ENCODE measurements around the gene DSCAM. TPM values are rescaled to one million over a fixed set of nuclear protein-coding genes. Genes with fewer than 3 reads are reported as not detected.

The DSCAM gene
- total RNA-seq, 2 donors from 2014 or later, result 18.5 to 25.5 TPM

- Histone ChIP-seq H3K27me3 (ENCODE audit: control insufficient read depth, insufficient read depth, low read length, poor library complexity, severe bottlenecking) (no peaks in the 10 kb centered on the region), H3K9me3 (ENCODE audit: control insufficient read depth, low read length) (no peaks in the 10 kb centered on the region), H3K27ac (ENCODE audit: low read depth, low read length) (no peak overlapping the region), H3K4me3 (ENCODE audit: low read length) (no peak overlapping the region), H3K4me1 (ENCODE audit: control insufficient read depth, insufficient read depth, low read length) (no peaks in the 10 kb centered on the region), H3K36me3 (ENCODE audit: control insufficient read depth, insufficient read depth, low read length) (no peaks in the 10 kb centered on the region), H3K9ac (ENCODE audit: extremely low read depth, low read length, poor library complexity, severe bottlenecking) (no peak overlapping the region)
- no peak overlapping the region for H3K27ac Mint-ChIP-seq
- DNase-seq, result no peak
- no peaks in the 10 kb centered on the region for H3K27me3 Mint-ChIP-seq (ENCODE audit: insufficient read depth)
- 94% methylated on average over 4 of the region's 4 CpGs; no CpG with 5 or more reads in 1 of the 2 experiments for WGBS, 2 experiments (ENCODE audit: insufficient coverage in 1 of 2, insufficient read length in 1 of 2)
- H3K4me1 Mint-ChIP-seq, result peaks cover 4% of the 10 kb centered on the region
- no peak overlapping the region for H3K4me3 Mint-ChIP-seq
- no peaks in the 10 kb centered on the region for H3K36me3 Mint-ChIP-seq (ENCODE audit: low read depth)
- H3K9me3 Mint-ChIP-seq, result no peaks in the 10 kb centered on the region
- TF ChIP-seq, protein P1, sequence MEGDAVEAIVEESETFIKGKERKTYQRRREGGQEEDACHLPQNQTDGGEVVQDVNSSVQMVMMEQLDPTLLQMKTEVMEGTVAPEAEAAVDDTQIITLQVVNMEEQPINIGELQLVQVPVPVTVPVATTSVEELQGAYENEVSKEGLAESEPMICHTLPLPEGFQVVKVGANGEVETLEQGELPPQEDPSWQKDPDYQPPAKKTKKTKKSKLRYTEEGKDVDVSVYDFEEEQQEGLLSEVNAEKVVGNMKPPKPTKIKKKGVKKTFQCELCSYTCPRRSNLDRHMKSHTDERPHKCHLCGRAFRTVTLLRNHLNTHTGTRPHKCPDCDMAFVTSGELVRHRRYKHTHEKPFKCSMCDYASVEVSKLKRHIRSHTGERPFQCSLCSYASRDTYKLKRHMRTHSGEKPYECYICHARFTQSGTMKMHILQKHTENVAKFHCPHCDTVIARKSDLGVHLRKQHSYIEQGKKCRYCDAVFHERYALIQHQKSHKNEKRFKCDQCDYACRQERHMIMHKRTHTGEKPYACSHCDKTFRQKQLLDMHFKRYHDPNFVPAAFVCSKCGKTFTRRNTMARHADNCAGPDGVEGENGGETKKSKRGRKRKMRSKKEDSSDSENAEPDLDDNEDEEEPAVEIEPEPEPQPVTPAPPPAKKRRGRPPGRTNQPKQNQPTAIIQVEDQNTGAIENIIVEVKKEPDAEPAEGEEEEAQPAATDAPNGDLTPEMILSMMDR (conservative IDR thresholded peaks at IDR 0.05), result no peak
Observed at GRCh38 chr21:40613546-40614030, 233.4 kb downstream of the DSCAM start.

DNA sequence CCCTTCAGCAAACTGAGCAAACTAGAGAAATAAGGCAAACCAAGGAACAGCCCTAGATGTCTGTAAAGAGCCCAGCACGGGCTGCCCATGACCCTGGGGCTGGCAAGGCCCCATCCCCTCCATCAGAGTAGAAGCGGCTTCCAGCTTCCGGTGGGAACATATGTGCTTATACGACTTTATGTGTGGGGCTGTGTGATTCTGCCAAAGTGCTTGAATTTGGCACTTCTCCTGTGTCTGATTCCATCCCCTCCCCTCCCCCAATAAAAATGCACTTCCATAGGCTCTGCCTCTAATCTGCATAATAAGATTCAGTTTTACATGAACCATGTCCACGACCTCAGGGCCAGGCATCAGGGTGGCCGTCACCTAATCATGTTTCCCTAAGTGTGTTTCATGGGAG is 236.6 kb downstream of the DSCAM start:
- DNase-seq, result no peak
- WGBS, 2 experiments (ENCODE audit: insufficient coverage in 1 of 2, insufficient read length in 1 of 2), result 93 to 97% methylated on average over 2 to 5 of the region's 6 CpGs
- Histone ChIP-seq H3K27ac (ENCODE audit: low read depth, low read length) (no peak overlapping the region), H3K4me1 (ENCODE audit: control insufficient read depth, insufficient read depth, low read length) (no peaks in the 10 kb centered on the region), H3K36me3 (ENCODE audit: control insufficient read depth, insufficient read depth, low read length) (no peaks in the 10 kb centered on the region), H3K9me3 (ENCODE audit: control insufficient read depth, low read length) (peaks cover 14% of the 10 kb centered on the region), H3K4me3 (ENCODE audit: low read length) (no peak overlapping the region), H3K9ac (ENCODE audit: extremely low read depth, low read length, poor library complexity, severe bottlenecking) (no peak overlapping the region), H3K27me3 (ENCODE audit: control insufficient read depth, insufficient read depth, low read length, poor library complexity, severe bottlenecking) (no peaks in the 10 kb centered on the region)
- no peaks in the 10 kb centered on the region for H3K27me3 Mint-ChIP-seq (ENCODE audit: insufficient read depth)
- H3K27ac Mint-ChIP-seq, result no peak overlapping the region
- TF ChIP-seq, protein P1 (conservative IDR thresholded peaks at IDR 0.05), result no peak
- H3K36me3 Mint-ChIP-seq (ENCODE audit: low read depth), result peaks cover 3% of the 10 kb centered on the region
- H3K4me1 Mint-ChIP-seq, result no peaks in the 10 kb centered on the region
- peaks cover 17% of the 10 kb centered on the region for H3K9me3 Mint-ChIP-seq
- H3K4me3 Mint-ChIP-seq, result no peak overlapping the region

- no peak for DNase-seq
- H3K27ac Mint-ChIP-seq, result no peak overlapping the region
- peaks cover 6% of the 10 kb centered on the region for H3K4me1 Mint-ChIP-seq
- no peaks in the 10 kb centered on the region for H3K4me1 ChIP-seq (ENCODE audit: control insufficient read depth, insufficient read depth, low read length)
- H3K4me3 Mint-ChIP-seq, result no peak overlapping the region
- no peak overlapping the region for H3K9ac ChIP-seq (ENCODE audit: extremely low read depth, low read length, poor library complexity, severe bottlenecking)
- H3K27me3 ChIP-seq (ENCODE audit: control insufficient read depth, insufficient read depth, low read length, poor library complexity, severe bottlenecking), result no peaks in the 10 kb centered on the region
- H3K36me3 Mint-ChIP-seq (ENCODE audit: low read depth), result peaks cover 3% of the 10 kb centered on the region
- 73 to 75% methylated on average over 1 to 2 of the region's 2 CpGs for WGBS, 2 experiments (ENCODE audit: insufficient coverage in 1 of 2, insufficient read length in 1 of 2)
- no peak overlapping the region for H3K27ac ChIP-seq (ENCODE audit: low read depth, low read length)
- TF ChIP-seq, protein P1 (conservative IDR thresholded peaks at IDR 0.05), result no peak
- H3K9me3 ChIP-seq (ENCODE audit: control insufficient read depth, low read length), result peaks cover 27% of the 10 kb centered on the region
- H3K27me3 Mint-ChIP-seq (ENCODE audit: insufficient read depth), result no peaks in the 10 kb centered on the region
- H3K36me3 ChIP-seq (ENCODE audit: control insufficient read depth, insufficient read depth, low read length), result no peaks in the 10 kb centered on the region
- H3K4me3 ChIP-seq (ENCODE audit: low read length), result no peak overlapping the region
- peaks cover 20% of the 10 kb centered on the region for H3K9me3 Mint-ChIP-seq
Observed at GRCh38 chr21:40606341-40606740, 240.6 kb downstream of the DSCAM start.

Data from endodermal cell (in vitro differentiated cells).